Measurements from ENCODE around the gene GRM7.

Gene GRM7

GRCh38 chr3:7249493-7250076 is 388.7 kb downstream of the GRM7 start:
- H3K27ac ChIP-seq = no peak overlapping the region
- DNase-seq (ENCODE audit: low spot score) = no peak
- no peak for TF ChIP-seq CTCF (IDR thresholded peaks at IDR 0.05)
- H3K4me3 ChIP-seq = no peak overlapping the region

- TF ChIP-seq CTCF (IDR thresholded peaks at IDR 0.05) = no peak
- Histone ChIP-seq H3K27ac (no peak overlapping the region), H3K4me3 (no peak overlapping the region)
- DNase-seq (ENCODE audit: low spot score) = no peak
Measured at GRCh38 chr3:7254251-7254650, 393.3 kb downstream of the GRM7 start.

- no peak for TF ChIP-seq CTCF (IDR thresholded peaks at IDR 0.05)
- DNase-seq (ENCODE audit: low spot score) = no peak
- Histone ChIP-seq H3K4me3 (no peak overlapping the region), H3K27ac (no peak overlapping the region)
Measured at GRCh38 chr3:7260975-7261374, 400.1 kb downstream of the GRM7 start.

- no peak for DNase-seq (ENCODE audit: low spot score)
- H3K27ac ChIP-seq = no peak overlapping the region
- no peak for TF ChIP-seq CTCF (IDR thresholded peaks at IDR 0.05)
- no peak overlapping the region for H3K4me3 ChIP-seq
Measured at GRCh38 chr3:7263347-7264195, 402.7 kb downstream of the GRM7 start.

- Histone ChIP-seq H3K4me3 (no peak overlapping the region), H3K27ac (no peak overlapping the region)
- no peak for TF ChIP-seq CTCF (IDR thresholded peaks at IDR 0.05)
- DNase-seq (ENCODE audit: low spot score) = no peak
Measured at GRCh38 chr3:7264196-7264526, 403.2 kb downstream of the GRM7 start.

GRCh38 chr3:7265736-7266135 is 404.8 kb downstream of the GRM7 start:
- Histone ChIP-seq H3K27ac (no peak overlapping the region), H3K4me3 (no peak overlapping the region)
- no peak for DNase-seq (ENCODE audit: low spot score)
- no peak for TF ChIP-seq CTCF (IDR thresholded peaks at IDR 0.05)

GRCh38 chr3:7266551-7266950 is 405.6 kb downstream of the GRM7 start:
- no peak for TF ChIP-seq CTCF (IDR thresholded peaks at IDR 0.05)
- DNase-seq (ENCODE audit: low spot score) = no peak

More at GRCh38 chr3:7266551-7266950, 405.6 kb downstream of the GRM7 start:
- Histone ChIP-seq H3K27ac (no peak overlapping the region), H3K4me3 (no peak overlapping the region)
